HG03457 (cell line): ENCODE results near the gene EPHB6.

Source experiments
- ATAC-seq: cut with Tn5 transposase; IDR thresholded peaks from one replicate; pipeline ENCODE4 v1.9.1; 2021; ENCODE audit warnings: moderate number of reproducible peaks; ENCODE audit not compliant: unreplicated experiment

EPHB6 gene

DNA sequence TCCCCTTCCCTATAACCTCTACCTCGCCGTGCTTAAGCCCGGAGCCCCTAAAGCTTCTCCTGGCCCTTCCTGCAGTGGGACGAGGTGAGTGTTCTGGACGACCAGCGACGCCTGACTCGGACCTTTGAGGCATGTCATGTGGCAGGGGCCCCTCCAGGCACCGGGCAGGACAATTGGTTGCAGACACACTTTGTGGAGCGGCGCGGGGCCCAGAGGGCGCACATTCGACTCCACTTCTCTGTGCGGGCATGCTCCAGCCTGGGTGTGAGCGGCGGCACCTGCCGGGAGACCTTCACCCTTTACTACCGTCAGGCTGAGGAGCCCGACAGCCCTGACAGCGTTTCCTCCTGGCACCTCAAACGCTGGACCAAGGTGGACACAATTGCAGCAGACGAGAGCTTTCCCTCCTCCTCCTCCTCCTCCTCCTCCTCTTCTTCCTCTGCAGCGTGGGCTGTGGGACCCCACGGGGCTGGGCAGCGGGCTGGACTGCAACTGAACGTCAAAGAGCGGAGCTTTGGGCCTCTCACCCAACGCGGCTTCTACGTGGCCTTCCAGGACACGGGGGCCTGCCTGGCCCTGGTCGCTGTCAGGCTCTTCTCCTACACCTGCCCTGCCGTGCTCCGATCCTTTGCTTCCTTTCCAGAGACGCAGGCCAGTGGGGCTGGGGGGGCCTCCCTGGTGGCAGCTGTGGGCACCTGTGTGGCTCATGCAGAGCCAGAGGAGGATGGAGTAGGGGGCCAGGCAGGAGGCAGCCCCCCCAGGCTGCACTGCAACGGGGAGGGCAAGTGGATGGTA, 9.2 kb downstream of the EPHB6 start:
- no peak for ATAC-seq

DNA sequence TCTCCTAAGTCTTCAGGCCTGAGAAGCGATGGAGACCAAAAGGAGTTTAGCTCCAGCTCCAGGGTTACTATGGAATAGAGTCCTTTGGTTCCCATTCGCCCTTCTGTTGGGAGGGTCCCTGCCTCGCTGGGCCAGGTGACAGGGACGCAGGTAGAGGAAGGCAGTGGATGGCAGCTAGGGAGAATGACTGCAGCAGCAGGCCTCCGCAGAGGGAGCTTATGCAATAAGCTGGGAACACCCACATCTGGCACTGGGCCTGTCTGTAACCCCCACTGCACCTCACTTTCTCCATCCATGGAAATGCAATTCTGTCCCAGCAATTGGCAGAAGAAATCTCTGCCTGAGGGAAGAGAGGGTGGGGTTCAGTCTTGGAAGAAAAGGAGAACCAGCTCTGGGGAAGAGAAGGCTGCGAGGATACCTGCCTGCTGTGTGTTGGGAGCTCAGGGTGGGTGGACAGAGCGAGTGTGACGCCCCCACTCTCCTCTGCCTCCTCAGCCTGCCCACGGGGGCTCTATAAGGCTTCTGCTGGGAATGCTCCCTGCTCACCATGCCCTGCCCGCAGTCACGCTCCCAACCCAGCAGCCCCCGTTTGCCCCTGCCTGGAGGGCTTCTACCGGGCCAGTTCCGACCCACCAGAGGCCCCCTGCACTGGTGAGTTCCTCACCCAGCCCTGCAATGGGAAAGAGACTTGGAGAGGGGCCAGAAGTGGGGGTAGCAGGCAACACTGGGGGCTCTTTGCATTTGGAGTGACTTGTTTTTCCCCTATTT, 10.3 kb downstream of the EPHB6 start:
- ATAC-seq, result no peak

DNA sequence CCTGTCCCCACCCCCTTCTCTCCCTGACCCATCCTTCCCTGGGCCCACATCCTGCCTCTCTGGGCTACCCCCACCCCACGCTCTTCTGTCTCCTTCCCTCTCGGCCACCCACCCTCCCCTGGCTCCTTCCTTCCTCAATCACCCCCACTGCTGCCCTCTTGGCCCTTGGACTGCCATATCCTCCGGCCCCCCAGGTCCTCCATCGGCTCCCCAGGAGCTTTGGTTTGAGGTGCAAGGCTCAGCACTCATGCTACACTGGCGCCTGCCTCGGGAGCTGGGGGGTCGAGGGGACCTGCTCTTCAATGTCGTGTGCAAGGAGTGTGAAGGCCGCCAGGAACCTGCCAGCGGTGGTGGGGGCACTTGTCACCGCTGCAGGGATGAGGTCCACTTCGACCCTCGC, 10.9 kb downstream of the EPHB6 start:
- no peak for ATAC-seq

DNA sequence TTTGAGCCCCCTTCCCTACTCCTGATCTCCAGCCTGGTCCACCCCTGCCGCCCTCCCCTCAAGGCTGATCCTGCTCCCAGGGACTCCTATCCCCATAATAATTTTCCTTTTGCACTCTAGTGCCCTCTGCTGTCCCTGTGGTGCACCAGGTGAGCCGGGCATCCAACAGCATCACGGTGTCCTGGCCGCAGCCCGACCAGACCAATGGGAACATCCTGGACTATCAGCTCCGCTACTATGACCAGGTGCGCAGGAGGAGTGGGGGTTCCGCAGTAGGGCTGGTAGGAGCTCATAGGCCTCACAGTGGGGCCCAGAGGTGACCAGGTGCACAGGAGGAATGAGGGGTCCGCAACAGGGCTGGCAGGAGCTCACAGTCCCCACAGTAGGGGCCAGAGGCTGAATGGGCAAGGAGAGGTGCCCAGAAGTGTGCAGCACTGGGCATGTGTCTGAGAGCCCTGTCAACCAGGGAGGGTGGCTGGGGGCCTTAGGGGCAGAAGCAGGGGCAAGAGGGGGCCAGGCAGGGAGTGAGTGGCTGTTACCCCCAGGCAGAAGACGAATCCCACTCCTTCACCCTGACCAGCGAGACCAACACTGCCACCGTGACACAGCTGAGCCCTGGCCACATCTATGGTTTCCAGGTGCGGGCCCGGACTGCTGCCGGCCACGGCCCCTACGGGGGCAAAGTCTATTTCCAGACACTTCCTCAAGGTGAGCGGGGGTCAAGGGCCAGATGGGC, 11.7 kb downstream of the EPHB6 start:
- ATAC-seq, result no peak

GRCh38 chr7:142867097-142867378, 12.2 kb downstream of the EPHB6 start:
- no peak for ATAC-seq

DNA sequence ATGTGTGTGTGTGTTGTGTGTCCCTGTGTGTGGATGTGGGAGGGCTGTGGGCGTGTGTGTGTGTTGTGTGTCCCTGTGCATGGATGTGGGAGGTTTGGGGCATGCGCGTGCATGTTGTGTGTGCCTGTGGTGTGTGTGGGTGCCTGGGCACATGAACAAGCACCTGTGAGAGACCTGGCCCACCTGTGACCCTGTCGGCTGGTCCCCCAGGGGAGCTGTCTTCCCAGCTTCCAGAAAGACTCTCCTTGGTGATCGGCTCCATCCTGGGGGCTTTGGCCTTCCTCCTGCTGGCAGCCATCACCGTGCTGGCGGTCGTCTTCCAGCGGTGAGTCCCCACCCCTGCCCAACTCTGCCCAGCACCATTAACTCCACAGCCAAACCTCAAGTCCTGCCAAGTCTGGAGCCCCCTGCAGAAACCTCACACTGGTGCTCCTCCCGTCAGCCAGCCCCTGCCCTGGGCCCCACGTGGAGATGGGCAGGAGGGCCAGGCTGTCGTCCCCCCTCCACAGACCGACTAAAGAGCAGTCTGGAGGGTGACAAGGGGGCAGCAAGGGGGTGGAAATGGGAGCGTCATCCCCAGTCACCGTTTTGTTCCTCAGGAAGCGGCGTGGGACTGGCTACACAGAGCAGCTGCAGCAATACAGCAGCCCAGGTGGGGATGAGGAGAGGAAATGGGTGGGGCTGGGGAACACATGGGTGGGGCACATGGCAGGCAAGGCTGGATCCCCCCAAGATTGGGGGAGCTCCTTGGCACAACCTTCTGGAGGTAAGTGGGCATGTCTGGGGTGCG, 12.7 kb downstream of the EPHB6 start:
- no peak for ATAC-seq

DNA sequence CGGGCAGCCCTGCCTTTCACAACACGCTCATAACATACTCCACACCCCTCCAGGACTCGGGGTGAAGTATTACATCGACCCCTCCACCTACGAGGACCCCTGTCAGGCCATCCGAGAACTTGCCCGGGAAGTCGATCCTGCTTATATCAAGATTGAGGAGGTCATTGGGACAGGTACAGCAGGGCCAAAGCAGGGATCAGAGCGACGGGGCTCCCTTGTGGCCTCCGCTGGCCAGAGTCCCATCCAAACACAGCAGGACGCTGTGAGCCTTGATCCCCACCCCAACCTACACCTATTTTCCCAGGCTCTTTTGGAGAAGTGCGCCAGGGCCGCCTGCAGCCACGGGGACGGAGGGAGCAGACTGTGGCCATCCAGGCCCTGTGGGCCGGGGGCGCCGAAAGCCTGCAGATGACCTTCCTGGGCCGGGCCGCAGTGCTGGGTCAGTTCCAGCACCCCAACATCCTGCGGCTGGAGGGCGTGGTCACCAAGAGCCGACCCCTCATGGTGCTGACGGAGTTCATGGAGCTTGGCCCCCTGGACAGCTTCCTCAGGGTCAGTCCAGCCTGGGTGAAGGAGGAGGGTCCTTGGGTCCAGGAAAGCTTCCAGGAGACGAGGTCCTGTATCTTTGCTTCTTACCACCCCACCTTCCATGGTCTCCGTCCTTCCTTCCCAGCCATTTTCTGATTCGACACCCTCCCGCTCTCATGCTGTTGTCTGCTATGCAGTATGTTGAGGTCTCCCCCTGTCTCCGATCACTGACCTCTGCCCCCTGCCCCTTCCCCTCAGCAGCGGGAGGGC, 13.5 kb downstream of the EPHB6 start:
- ATAC-seq, result no peak

- ATAC-seq, result no peak
Measured at GRCh38 chr7:142868986-142869415, 14.1 kb downstream of the EPHB6 start.

DNA sequence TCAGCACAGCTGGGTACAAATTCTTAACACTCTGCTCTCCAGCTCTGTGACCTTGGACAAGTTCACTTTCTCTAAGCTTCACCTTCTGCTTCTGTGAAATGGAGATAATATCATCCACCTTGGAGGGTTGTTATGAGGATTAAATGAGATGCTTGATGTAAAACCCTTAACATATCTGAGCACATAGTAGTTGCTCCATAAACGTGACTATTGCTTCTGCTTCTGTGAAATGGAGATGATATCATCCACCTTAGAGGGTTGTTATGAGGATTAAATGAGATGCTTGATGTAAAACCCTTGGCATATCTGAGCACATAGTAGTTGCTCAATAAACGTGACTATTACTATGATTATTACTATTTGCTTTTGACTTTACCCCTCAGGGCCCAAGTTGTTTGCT, 14.6 kb downstream of the EPHB6 start:
- no peak for ATAC-seq

GRCh38 chr7:142870147-142870559, 15.3 kb downstream of the EPHB6 start:
- ATAC-seq, result no peak

DNA sequence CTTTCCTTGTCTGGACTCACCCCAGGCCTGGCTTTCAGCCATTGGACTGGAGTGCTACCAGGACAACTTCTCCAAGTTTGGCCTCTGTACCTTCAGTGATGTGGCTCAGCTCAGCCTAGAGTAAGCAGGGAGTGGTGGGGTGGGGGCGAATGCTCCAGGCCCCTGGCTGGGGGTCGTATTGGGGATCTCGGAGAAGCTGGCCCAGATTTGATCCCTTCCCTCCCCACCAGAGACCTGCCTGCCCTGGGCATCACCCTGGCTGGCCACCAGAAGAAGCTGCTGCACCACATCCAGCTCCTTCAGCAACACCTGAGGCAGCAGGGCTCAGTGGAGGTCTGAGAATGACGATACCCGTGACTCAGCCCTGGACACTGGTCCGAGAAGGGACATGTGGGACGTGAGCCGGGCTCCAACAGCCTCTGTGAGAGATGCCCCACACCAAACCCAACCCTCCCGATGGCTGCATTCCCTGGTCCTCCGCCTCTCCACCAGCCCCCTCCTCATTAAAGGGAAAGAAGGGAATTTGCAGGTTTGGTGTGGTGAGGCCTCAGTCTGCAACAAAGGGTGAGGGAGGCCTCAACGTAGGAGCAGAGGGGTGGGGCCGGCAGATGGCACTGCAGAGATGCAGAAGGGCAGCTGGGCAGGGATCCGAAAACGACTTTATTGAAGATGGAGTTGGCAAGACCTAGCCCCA, 15.8 kb downstream of the EPHB6 start:
- ATAC-seq, result no peak

DNA sequence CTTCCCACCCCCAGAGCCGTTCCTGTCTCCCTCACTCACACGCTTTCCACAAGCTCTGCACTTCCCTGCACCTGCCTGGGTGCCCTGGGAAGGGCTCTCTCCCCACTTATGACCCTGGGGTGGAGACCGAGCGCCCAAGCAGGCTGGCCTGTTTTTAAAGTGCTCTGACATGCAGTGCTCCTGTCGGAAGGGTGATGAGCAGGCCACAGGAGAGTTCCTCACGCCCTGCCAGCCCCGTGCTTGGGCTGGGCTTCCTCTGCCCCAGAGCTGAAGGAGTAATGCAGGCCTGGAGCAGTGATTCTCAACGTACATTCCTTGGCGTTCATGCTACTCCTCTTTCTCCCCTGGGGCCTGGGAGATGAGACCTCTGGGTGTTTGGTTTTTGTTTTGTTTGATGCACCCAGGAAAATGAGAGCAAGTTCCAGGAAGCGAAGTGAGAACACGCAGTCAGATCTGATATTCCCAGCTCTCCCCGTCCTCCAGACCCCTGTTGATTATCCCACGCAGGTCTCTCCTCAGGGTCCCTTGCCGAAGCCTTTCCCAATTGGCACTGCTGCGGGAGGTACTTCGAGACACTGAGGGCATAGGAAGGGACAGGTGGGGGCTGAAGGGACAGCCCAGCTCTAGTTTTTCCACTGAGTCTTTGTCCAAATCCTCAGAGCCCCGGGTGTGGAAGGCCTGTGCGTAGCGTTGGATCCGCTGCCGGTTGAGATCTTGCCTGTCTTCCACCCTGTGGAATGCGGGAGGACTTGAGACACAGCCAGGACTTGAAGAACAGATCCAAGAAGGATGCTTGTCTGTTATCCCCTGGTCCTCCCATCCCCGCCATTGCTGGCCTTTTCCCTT, 16.6 kb downstream of the EPHB6 start:
- ATAC-seq, result no peak

DNA sequence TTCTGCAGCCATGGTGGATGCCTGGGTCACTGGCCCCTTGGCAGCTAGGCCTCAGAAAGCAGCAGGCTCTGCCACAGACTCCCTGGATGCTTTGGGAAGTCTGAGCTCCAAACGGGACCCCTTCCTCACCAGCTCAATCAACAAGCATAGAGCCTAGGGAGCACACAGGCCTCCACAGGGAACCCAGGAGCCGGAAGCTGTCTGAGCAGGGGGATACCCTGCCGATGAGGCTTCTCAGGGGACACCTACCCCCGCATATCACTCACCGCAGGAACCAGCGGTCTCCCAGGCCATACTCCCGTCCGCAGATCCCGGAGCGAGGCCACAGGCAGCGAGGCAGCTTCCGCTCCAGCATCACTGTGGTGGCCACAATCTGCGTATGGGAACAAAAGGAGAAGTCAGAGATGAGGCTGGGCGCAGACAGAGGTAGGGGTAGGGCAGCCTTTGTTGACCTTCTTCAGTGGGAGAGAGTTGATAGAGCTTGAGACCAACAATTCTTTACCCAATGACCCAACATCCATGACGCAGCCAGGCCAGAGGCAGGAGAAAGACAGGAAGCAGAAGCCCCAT, 17.3 kb downstream of the EPHB6 start:
- ATAC-seq, result no peak

GRCh38 chr7:142873281-142873784, 18.5 kb downstream of the EPHB6 start:
- no peak for ATAC-seq

- no peak for ATAC-seq
Measured at GRCh38 chr7:142873871-142874270, 19.0 kb downstream of the EPHB6 start.

- ATAC-seq, result no peak
Measured at GRCh38 chr7:142874409-142874808, 19.5 kb downstream of the EPHB6 start.

DNA sequence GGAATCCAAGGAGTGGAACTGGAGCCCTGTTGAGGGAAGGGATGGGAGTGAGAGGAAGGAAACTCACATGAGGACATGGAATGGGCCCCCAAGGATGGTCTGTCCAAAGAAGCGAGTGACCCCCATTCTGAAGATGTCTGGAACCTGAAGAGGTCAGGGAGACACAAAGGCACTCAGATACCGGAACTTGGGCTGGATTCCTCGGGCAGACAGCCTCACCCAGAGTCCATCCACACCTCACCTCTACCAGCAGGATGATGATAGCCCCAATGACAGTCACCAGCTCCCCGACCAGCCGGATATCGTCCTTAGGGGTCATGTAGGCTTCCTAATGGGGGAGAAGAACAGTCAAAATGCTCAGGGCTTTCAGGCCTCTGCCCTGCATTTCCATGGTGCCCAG, 20.0 kb downstream of the EPHB6 start:
- no peak for ATAC-seq

DNA sequence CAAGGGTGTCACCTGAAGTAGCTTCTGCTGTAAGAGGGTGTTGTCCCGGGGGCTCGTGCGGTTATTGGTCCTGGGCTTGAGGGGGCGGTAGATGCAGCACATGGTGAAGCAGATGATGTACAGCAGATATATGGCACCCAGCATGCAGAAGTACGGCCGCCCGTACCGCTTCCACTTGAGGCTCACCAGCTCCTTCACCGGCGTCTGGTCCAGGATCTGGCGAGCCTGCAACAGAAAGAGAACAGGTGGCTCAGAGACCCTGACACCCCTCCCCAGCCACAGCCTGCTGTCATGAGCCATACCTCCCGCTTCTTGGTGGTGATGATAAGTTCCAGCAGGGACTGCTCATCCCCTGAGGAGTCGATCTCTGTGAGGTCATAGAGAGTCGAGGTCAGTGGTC, 20.6 kb downstream of the EPHB6 start:
- ATAC-seq, result no peak
